A549 (cell line): Measurements from ENCODE around the gene PDE4C. TPM values are rescaled to one million over a fixed set of nuclear protein-coding genes. Genes with fewer than 3 reads are reported as not detected.
A peak's percentile ranks its signal among the peaks of the same experiment; 100 is the strongest.

ENCODE experiments used
- ATAC-seq, 2 experiments: fragments of 200-7000 bp in 1 of 2; fragments of >200 bp in 1 of 2; cut with Nextera tagmentation in 1 of 2; cut with Tn5 transposase in 1 of 2; 3 replicates each; pipeline versions ENCODE4 v1.8.0 to v1.9.1; 2018 to 2020; ENCODE audit warnings: mild to moderate bottlenecking in 1 of 2, moderate library complexity in 1 of 2
- CTCF ChIA-PET: fragments of 300-600 bp; sonication (Branson Sonifier 250); formaldehyde crosslinking; extraction: SDS; loops from one replicate; lab custom pipeline; 2021; ENCODE audit warnings: antibody characterized with exemption, inconsistent platforms; lab: Yijun Ruan, JAX
- POLR2A ChIA-PET: fragments of 350-600 bp; formaldehyde crosslinking; extraction: SDS; loops from one replicate; lab custom pipeline; 2021; ENCODE audit warnings: antibody characterized with exemption, inconsistent platforms; lab: Yijun Ruan, JAX
- DNase-seq, 2 experiments: peaks; one replicate each; pipeline versions ENCODE4 v3.0.0 to v3.0.0-alpha.2; 2011 to 2016; ENCODE audit warnings: low read depth in 1 of 2, low spot score in 1 of 2
- FAIRE-seq: peaks from 2 replicates; lab custom pipeline; 2011; peaks lifted over from hg19 to GRCh38; lab: Jason Lieb, UNC
- H3K27ac ChIP-seq, 2 experiments: fragments of >200 bp; sonication (Bioruptor Twin); formaldehyde crosslinking; 3 replicates each; pipeline ENCODE4 v1.5.1; 2016 to 2017
- H3K4me1 ChIP-seq: fragments of >200 bp; sonication (Bioruptor Twin); formaldehyde crosslinking; 3 replicates; pipeline ENCODE4 v1.6.1; 2016
- H3K4me2 ChIP-seq: fragments of >200 bp; sonication (Bioruptor Twin); formaldehyde crosslinking; 3 replicates; pipeline ENCODE4 v1.6.1; 2016
- H3K4me3 ChIP-seq: fragments of >200 bp; sonication (Bioruptor Twin); formaldehyde crosslinking; 3 replicates; pipeline ENCODE4 v1.5.1; 2016
- H3K9me3 ChIP-seq: fragments of >200 bp; sonication (Bioruptor Twin); formaldehyde crosslinking; 3 replicates; pipeline ENCODE4 v1.6.1; 2016
- CHD2 ChIP-seq: fragments of 150-350 bp; IDR thresholded peaks from 2 replicates; pipeline ENCODE4 v1.6.1; 2014; ENCODE audit warnings: low read length; ENCODE audit not compliant: partially characterized antibody
- EP300 ChIP-seq, 2 experiments: fragments of >200 bp; sonication (Bioruptor Twin); formaldehyde crosslinking; IDR thresholded peaks; 2 replicates in 1 of 2; 3 replicates in 1 of 2; pipeline ENCODE4 v1.6.1; 2016 to 2017
- FOSL2 ChIP-seq, 2 experiments: fragments of 450-650 bp in 1 of 2; fragments of >200 bp in 1 of 2; sonication (Bioruptor Twin) in 1 of 2; formaldehyde crosslinking; IDR thresholded peaks; 2 replicates each; pipeline versions ENCODE4 v1.5.0 to v1.6.1; 2016 to 2020; ENCODE audit warnings: mild to moderate bottlenecking in 1 of 2, moderate library complexity in 1 of 2
- HEYL ChIP-seq: fragments of 250-450 bp; sonication (Bioruptor Pico); IDR thresholded peaks from 2 replicates; pipeline ENCODE4 v1.8.0; 2021; ENCODE audit warnings: mild to moderate bottlenecking, moderate library complexity
- HOXB5 ChIP-seq: fragments of 250-450 bp; sonication (Bioruptor Pico); IDR thresholded peaks from 2 replicates; pipeline ENCODE4 v1.5.0; 2020; ENCODE audit warnings: mild to moderate bottlenecking, moderate library complexity
- JUN ChIP-seq, 2 experiments: fragments of >200 bp; sonication (Bioruptor Twin); formaldehyde crosslinking; IDR thresholded peaks; 2 replicates in 1 of 2; 3 replicates in 1 of 2; pipeline ENCODE4 v1.6.1; 2016 to 2017
- JUNB ChIP-seq: fragments of >200 bp; sonication (Bioruptor Twin); formaldehyde crosslinking; IDR thresholded peaks from 2 replicates; pipeline ENCODE4 v1.6.1; 2016
- KDM1A ChIP-seq: fragments of 200-600 bp; sonication (generic); IDR thresholded peaks from 2 replicates; pipeline ENCODE4 v1.6.1; 2016; ENCODE audit warnings: low read depth, mild to moderate bottlenecking
- MYC ChIP-seq: IDR thresholded peaks from 2 replicates; pipeline ENCODE4 v1.6.1; 2012; ENCODE audit warnings: mild to moderate bottlenecking, inconsistent platforms, low read length, improper control_type of control experiment, borderline replicate concordance
- NFE2L2 ChIP-seq: fragments of 150-350 bp; conservative IDR thresholded peaks from 2 replicates; pipeline ENCODE4 v1.6.1; 2014; ENCODE audit warnings: low read length
- PHF8 ChIP-seq: fragments of 200-600 bp; sonication (generic); IDR thresholded peaks from 2 replicates; pipeline ENCODE4 v1.6.1; 2016; ENCODE audit warnings: low read depth, mild to moderate bottlenecking, antibody characterized with exemption, moderate library complexity, borderline replicate concordance
- RAD21 ChIP-seq, 2 experiments: fragments of >200 bp in 1 of 2; sonication (Bioruptor Twin) in 1 of 2; formaldehyde crosslinking in 1 of 2; IDR thresholded peaks in 1 of 2; conservative IDR thresholded peaks in 1 of 2; 2 replicates in 1 of 2; 3 replicates in 1 of 2; pipeline ENCODE4 v1.6.1; 2012 to 2018; ENCODE audit warnings: inconsistent platforms in 1 of 2
- RFX5 ChIP-seq: fragments of 450-650 bp; IDR thresholded peaks from 2 replicates; pipeline ENCODE4 v1.7.1; 2014; ENCODE audit warnings: antibody characterized with exemption, mild to moderate bottlenecking, moderate library complexity
- SMC3 ChIP-seq: fragments of >200 bp; sonication (Bioruptor Twin); formaldehyde crosslinking; IDR thresholded peaks from 3 replicates; pipeline ENCODE4 v1.6.1; 2018; ENCODE audit warnings: inconsistent platforms
- SREBF2 ChIP-seq: fragments of 450-650 bp; IDR thresholded peaks from 2 replicates; pipeline ENCODE4 v1.6.1; 2014; ENCODE audit warnings: mild to moderate bottlenecking, moderate library complexity
- TFCP2L1 ChIP-seq: fragments of 250-450 bp; sonication (Bioruptor Pico); IDR thresholded peaks from 2 replicates; pipeline ENCODE4 v1.5.0; 2021; ENCODE audit warnings: mild to moderate bottlenecking
- ZNF302 ChIP-seq: fragments of 250-450 bp; sonication (Bioruptor Pico); IDR thresholded peaks from 2 replicates; pipeline ENCODE4 v1.9.0; 2021; ENCODE audit warnings: inconsistent platforms, mild to moderate bottlenecking, moderate library complexity
- WGBS: methylation state at CpG from one replicate; pipeline ENCODE4 v1.1.6; 2017; ENCODE audit errors: missing lambda C conversion rate; 5-methylcytosine and 5-hydroxymethylcytosine counted together
- polyA plus RNA-seq, 4 experiments: library from polyadenylated mRNA; depleted of rRNA in 3 of 4; stranded (reverse); fragments of >200 nt; fragmentation: RNase III in 1 of 4; extraction: RNeasy Plus Mini Kit Qiagen cat#74134 plus additional on column Dnase treatment in 1 of 4; gene quantifications; 2 replicates in 3 of 4; 3 replicates in 1 of 4; pipeline ENCODE4 v1.2.3, GENCODE V29; 2011 to 2017
- TF ChIP-seq, protein P1 (sequence below): fragments of >200 bp; sonication (Bioruptor Twin); formaldehyde crosslinking; IDR thresholded peaks from 3 replicates; pipeline ENCODE4 v1.5.1; 2016
- TF ChIP-seq, protein P2 (sequence below): fragments of 450-650 bp; IDR thresholded peaks from 2 replicates; pipeline ENCODE4 v1.6.1; 2014; ENCODE audit warnings: antibody characterized with exemption

Gene PDE4C
- polyA plus RNA-seq, 2 of the 4 experiments (the other 2 are of a cell fraction), result 0.25 to 0.65 TPM

DNA sequence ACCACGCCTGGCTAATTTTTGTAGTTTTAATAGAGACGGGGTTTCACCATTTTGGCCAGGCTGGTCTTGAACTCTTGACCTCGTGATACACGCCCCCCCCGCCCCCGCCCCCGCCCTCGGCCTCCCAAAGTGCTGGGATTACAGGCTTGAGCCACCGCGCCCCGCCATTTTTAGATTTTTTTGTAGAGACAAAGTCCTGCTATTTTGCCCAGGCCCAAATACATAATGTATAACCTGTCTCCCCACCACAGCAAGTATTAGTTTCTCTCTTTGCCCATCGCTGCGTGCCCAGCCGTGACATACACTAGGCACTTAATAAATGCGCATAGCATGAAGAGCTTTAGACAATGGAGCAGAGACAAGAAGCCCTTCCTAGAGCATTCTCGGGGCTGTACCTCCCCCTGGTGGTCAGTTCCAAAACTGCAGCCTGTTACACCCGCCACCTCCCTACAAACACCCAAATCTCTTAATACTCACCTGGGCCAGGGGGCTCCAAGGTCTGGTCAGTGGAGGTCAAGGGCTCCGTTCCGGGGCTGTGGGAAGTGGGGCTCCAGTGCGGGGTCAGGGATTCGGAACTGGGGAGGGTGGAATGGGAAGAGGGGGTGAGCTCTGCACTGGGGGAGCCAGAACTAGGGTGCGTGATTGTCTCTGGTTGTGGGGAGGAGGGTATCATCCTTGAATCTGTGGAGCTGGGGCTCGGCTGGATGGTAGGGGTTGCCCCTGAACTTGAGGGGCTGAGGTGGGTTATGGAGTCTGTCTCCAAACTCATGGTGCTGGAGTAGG lies 25.5 kb upstream of the PDE4C start:
- ATAC-seq, result peak; percentile 78 to 85
- Histone ChIP-seq H3K9me3 (no peaks in the 10 kb centered on the region), H3K4me2 (no peak overlapping the region), H3K27ac (no peak overlapping the region), H3K4me1 (no peaks in the 10 kb centered on the region)
- CTCF ChIA-PET, result interaction anchor here (0.5 to 7.6 kb wide), 50 partner anchors 8 to 261 kb away, joined by 3 to 86 read pairs (median 4); partner anchors contain the start of genes IQCN, MPV17L2, PDE4C and PIK3R2
- peak; percentile 53 to 70 for DNase-seq
- TF ChIP-seq SMC3 (peak; percentile 88), CHD2 (no peak), FOSL2 (IDR thresholded peaks at IDR 0.05) (no peak), FOSL2 (CRISPR knock-in tag; IDR thresholded peaks at IDR 0.05) (no peak), KDM1A (no peak), RAD21 (conservative IDR thresholded peaks at IDR 0.05 in 1 of 2, IDR thresholded peaks at IDR 0.05 in 1 of 2) (peak; percentile 88 to 96), PHF8 (no peak), HEYL (CRISPR knock-in tag) (no peak), SREBF2 (no peak)
- TF ChIP-seq, protein P1, sequence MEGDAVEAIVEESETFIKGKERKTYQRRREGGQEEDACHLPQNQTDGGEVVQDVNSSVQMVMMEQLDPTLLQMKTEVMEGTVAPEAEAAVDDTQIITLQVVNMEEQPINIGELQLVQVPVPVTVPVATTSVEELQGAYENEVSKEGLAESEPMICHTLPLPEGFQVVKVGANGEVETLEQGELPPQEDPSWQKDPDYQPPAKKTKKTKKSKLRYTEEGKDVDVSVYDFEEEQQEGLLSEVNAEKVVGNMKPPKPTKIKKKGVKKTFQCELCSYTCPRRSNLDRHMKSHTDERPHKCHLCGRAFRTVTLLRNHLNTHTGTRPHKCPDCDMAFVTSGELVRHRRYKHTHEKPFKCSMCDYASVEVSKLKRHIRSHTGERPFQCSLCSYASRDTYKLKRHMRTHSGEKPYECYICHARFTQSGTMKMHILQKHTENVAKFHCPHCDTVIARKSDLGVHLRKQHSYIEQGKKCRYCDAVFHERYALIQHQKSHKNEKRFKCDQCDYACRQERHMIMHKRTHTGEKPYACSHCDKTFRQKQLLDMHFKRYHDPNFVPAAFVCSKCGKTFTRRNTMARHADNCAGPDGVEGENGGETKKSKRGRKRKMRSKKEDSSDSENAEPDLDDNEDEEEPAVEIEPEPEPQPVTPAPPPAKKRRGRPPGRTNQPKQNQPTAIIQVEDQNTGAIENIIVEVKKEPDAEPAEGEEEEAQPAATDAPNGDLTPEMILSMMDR, result peak; percentile 77
- TF ChIP-seq, all 56 proteins: peak for 3
- H3K4me3 ChIP-seq, result no peak overlapping the region
- POLR2A ChIA-PET, result interaction anchor here (1.0 to 1.3 kb wide), 3 partner anchors 27 to 44 kb away, joined by 3 to 4 read pairs (median 4); partner anchors contain the start of gene JUND
- no peak for FAIRE-seq
- WGBS, result 47% methylated on average over 11 of the region's 23 CpGs

DNA sequence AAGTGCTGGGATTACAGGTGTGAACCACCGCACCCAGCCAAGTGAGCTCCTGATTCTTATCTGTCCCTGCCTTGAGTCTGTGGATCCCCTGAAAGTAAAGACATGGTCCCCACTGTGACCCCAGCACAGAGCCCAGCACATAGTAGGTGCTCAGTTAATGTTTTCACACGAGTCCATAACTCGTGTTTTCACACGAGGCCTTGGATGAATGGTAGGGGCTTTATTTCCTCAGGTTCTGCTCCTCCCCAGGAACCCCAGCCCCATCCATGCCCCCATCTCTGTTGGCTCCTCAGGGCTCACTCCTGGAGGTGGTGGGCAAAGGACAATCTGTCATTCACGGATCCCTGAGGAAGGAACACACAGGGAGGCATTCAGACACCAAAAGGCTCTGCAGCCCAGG lies 23.6 kb upstream of the PDE4C start:
- TF ChIP-seq EP300 (IDR thresholded peaks at IDR 0.05) (no peak), PHF8 (no peak), HEYL (CRISPR knock-in tag) (no peak), RFX5 (no peak), ZNF302 (no peak), CHD2 (no peak), JUNB (no peak)
- TF ChIP-seq, protein P2, sequence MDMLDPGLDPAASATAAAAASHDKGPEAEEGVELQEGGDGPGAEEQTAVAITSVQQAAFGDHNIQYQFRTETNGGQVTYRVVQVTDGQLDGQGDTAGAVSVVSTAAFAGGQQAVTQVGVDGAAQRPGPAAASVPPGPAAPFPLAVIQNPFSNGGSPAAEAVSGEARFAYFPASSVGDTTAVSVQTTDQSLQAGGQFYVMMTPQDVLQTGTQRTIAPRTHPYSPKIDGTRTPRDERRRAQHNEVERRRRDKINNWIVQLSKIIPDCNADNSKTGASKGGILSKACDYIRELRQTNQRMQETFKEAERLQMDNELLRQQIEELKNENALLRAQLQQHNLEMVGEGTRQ, result no peak
- no peaks in the 10 kb centered on the region for H3K4me1 ChIP-seq
- POLR2A ChIA-PET, result interaction anchor here (0.8 kb wide), 1 partner anchor 41 kb away, joined by 4 read pairs; no protein-coding TSS in a partner anchor
- ATAC-seq (no peak), DNase-seq (no peak), FAIRE-seq (no peak)
- H3K4me3 ChIP-seq, result no peak overlapping the region
- WGBS, result 59% methylated on average over 5 of the region's 5 CpGs
- no peaks in the 10 kb centered on the region for H3K9me3 ChIP-seq
- no peak overlapping the region for H3K27ac ChIP-seq
- no peak overlapping the region for H3K4me2 ChIP-seq
- CTCF ChIA-PET, result interaction anchor here (0.6 to 7.6 kb wide), 17 partner anchors 9 to 226 kb away, joined by 3 to 86 read pairs (median 5); partner anchors contain the start of genes MPV17L2 and RAB3A

DNA sequence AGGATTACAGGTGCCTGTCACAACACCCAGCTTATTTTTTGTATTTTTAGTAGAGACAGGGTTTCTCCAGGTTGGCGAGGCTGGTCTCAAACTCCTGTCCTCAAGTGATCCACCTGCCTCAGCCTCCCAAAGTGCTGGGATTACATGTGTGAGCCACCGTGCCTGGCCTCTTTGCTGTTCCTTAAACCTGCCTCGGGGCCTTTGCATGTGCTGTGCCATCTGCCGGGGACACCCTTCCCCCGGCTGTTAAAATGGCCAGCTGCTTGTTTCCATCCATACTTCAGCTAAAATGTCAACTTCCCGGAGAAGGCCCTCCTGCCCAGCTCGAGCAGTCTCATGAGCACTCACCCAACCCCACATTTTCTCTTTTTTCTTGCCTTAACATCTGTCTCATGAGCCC lies 19.1 kb upstream of the PDE4C start:
- no peak for TF ChIP-seq JUN (IDR thresholded peaks at IDR 0.05)
- TF ChIP-seq MYC, result no peak
- no peak for TF ChIP-seq HOXB5 (CRISPR knock-in tag)
- TF ChIP-seq TFCP2L1 (CRISPR knock-in tag), result no peak
- TF ChIP-seq NFE2L2, result no peak
- TF ChIP-seq CHD2, result no peak
- TF ChIP-seq, all 56 proteins: peak for 0
- Histone ChIP-seq H3K27ac (no peak overlapping the region), H3K4me2 (no peak overlapping the region), H3K4me3 (no peak overlapping the region), H3K9me3 (no peaks in the 10 kb centered on the region), H3K4me1 (no peaks in the 10 kb centered on the region)
- ATAC-seq (no peak), FAIRE-seq (no peak), DNase-seq (no peak)
- WGBS, result 30% methylated on average over 7 of the region's 7 CpGs
- CTCF ChIA-PET, result interaction anchor here (0.6 to 2.3 kb wide), 8 partner anchors 7 to 239 kb away, joined by 3 to 12 read pairs (median 4); a partner anchor contains a TSS
- POLR2A ChIA-PET, result no interaction called here
